Measurements from ENCODE around the gene CEACAM19.
"Not testable (repeated sequence)": the region's sequence is repeated elsewhere in the genome, so short reads cannot be mapped to it uniquely, and the experiment has no call there.

The CEACAM19 gene

GRCh38 chr19:44675521-44675920 is 4.2 kb downstream of the CEACAM19 start:
- H3K4me3 ChIP-seq (ENCODE audit: low read depth, low read length), result no peak overlapping the region
- TF ChIP-seq CTCF (IDR thresholded peaks at IDR 0.05; ENCODE audit: insufficient read depth, low read depth, low read length, missing control alignments), result no peak
- DNase-seq (ENCODE audit: low read depth), result no peak

DNA sequence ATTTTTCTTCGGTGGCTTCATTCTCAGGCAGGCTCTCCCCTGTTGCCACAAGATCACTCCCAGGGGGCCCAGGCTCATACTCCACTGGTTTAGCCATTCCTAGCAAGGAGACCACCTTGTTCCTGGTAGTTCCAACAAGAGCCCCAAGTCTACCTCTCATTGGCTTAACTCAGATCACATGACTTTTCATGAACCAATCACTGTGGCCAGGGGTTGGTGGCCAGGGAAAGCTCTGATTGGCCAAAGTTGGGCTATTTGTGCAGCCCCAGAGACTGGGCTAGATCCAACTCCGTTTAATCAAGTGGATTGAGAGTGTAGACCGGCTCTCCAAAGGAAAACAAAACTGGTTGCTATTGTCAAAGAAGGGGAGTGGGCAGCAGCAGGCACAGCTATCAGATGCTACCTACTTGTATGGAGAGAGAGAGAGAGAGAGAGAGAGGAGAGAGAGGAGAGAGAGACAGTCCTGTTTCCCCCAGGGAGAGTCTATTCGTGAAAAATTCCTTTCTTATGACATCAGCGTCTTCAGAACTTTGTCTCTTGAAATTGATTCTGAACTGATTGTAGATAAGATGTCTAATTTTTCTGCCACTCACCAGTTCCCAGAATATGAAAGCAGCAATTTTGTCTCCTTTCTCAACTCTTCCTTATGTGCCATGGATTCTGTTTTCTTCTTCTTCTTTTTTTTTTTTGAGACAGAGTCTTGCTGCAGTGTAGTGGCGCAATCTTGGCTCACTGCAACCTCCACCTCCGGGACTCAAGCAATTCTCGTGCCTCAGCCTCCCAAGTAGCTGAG is 5.9 kb downstream of the CEACAM19 start:
- peak; percentile 28 for DNase-seq (ENCODE audit: low read depth)
- TF ChIP-seq CTCF (IDR thresholded peaks at IDR 0.05; ENCODE audit: insufficient read depth, low read depth, low read length, missing control alignments), result no peak
- H3K4me3 ChIP-seq (ENCODE audit: low read depth, low read length), result no peak overlapping the region

DNA sequence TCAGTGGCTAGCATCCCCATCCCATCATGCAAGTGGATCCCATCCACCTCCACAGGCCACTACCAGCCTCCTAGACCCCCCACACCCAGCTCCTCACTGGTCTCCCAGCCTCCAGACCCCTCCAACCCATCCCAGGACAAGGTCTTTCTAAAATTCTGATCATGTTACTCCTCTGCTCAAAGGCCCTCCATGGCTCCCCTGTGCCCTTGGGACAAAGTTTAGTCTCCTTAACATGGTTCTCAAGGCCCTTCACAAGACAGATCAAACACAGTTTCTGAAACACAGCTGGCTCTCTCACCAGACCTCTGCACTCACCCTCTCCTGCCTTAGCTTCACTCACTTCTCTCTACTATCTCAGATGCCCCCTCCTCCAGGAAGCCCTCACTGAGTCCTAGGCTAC is 9.3 kb downstream of the CEACAM19 start:
- no peak for DNase-seq (ENCODE audit: low read depth)
- no peak overlapping the region for H3K4me3 ChIP-seq (ENCODE audit: low read depth, low read length)
- no peak for TF ChIP-seq CTCF (IDR thresholded peaks at IDR 0.05; ENCODE audit: insufficient read depth, low read depth, low read length, missing control alignments)

DNA sequence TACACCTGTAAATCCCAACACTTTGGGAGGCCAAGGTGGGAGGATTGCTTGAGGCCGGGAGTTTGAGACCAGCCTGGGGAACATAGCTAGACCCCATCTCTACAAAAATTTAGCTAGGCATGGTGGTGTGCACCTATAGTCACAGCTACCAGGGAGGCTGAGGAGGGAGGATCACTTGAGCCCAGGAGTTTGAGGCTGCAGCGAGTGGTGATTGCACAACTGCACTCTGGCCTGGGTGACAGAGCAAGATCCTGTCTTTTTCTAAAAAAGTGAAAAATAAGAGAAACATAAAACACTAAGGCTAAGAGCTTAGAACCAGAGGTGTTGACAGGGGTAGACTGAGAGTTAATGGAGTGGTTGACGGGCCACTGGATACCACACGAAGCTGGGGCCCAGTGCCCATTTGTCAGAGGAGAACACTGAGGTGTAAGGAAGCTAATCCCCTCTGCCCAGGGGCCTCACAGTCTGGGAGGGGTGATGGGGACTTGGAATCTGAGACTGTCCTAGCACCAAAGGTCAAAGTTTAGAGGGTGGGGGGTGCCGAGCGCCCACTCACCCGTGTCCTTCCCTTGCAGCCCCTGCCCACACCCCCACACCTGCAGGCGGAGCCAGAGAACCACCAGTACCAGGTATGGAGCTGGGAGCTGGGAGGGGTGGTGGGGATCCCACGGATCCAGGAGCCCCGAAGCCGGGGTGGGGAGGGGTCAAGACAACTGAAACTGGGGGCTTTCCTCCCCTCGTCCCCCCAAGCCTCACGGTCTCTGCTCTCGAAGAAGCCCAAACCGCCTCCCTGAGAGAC is 10.9 kb downstream of the CEACAM19 start:
- no peak for TF ChIP-seq CTCF (IDR thresholded peaks at IDR 0.05; ENCODE audit: insufficient read depth, low read depth, low read length, missing control alignments)
- H3K4me3 ChIP-seq (ENCODE audit: low read depth, low read length), result no peak overlapping the region
- no peak for DNase-seq (ENCODE audit: low read depth)

DNA sequence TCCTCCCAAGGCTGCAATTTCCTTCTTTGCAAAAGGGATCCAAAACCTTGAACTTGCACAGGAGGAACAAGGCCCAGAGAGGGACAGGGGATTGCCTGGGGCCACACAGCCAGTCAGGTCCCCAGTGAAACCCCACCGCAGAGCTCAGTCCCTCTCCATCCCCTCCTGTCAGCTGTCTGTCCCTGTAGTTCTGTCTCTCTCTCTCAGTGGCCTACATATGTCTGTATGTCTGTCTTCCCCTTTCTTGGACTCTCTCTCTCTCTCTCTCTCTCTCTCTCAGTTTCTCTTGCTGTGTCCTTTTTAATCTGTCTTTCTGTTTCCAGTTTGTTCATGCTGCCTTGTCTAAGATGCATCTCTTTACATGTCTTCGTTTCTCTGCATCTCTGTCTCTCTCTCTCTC is 11.5 kb downstream of the CEACAM19 start:
- H3K4me3 ChIP-seq (ENCODE audit: low read depth, low read length), result no peak overlapping the region
- DNase-seq (ENCODE audit: low read depth), result peak; percentile 57
- TF ChIP-seq CTCF (IDR thresholded peaks at IDR 0.05; ENCODE audit: insufficient read depth, low read depth, low read length, missing control alignments), result no peak

DNA sequence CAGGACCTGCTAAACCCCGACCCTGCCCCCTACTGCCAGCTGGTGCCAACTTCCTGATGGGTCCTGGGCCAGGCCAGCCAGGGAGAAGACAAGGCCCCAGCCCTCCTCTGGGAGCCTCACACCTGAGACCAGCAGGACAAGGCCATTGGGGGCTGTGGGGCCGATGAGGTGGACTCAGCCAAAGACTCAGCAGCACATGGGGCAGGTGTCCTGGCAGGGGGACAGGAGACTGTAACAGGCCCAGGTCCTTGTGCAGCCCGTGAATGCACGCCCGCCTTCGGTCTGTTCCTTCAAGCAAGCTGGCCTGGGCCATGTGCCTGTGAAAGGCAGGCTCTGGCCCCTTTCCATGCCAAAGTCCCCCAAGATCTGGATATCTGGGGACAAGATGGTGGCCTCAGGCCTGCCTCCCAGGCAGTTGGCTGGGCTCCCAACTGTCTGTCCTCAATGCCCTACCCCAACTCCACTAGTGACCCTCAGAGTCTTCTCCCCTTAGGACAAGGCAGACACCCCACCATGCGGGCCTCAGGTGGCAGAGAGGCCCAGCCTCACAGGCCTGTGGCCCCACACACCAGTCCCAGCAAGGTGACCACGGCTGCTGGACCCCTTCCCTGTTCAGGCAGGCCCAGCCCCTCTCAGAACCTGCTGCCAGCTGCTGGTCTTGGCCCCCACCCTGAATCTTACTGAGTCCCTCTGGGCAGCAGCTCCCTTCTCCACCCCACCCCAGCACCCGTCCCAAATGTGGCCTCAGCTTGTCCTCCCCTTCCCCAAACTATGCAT is 12.3 kb downstream of the CEACAM19 start:
- DNase-seq (ENCODE audit: low read depth), result no peak
- no peak overlapping the region for H3K4me3 ChIP-seq (ENCODE audit: low read depth, low read length)
- TF ChIP-seq CTCF (IDR thresholded peaks at IDR 0.05; ENCODE audit: insufficient read depth, low read depth, low read length, missing control alignments), result no peak

GRCh38 chr19:44684396-44684795 is 13.1 kb downstream of the CEACAM19 start:
- DNase-seq (ENCODE audit: low read depth); H3K4me3 ChIP-seq (ENCODE audit: low read depth, low read length): not testable (repeated sequence)

All from GM12865 (cell line).